ENCODE results near the gene SHTN1.

Gene SHTN1

DNA sequence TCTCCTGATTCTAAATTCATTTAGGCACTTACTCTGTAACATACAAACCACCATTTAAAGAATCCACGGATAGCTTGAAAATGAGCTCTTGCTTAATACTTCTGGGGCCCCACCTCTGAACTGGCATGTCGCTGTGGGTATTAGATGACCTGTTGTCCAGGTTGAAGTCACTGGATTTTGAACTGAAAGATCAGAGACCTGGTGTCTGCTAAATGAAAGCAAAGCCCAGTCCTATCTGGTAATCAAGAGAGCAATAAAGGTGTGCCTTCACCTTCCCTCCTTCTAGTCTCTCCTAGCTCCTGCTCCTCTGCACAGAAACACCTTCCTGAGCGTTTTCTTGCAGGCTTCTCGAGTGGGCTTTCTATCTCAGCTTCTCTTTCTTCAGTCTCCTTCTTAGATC, 151.3 kb downstream of the SHTN1 start:
- no peak overlapping the region for H3K27ac Mint-ChIP-seq
- H3K4me3 Mint-ChIP-seq = no peak overlapping the region
- peaks cover 4% of the 10 kb centered on the region for H3K4me1 Mint-ChIP-seq (ENCODE audit: low read depth)
- DNase-seq = no peak
- peaks cover 38% of the 10 kb centered on the region for H3K27me3 Mint-ChIP-seq
- H3K9me3 Mint-ChIP-seq = peaks cover 6% of the 10 kb centered on the region
- no peaks in the 10 kb centered on the region for H3K36me3 Mint-ChIP-seq (ENCODE audit: low read depth)

GRCh38 chr10:116853287-116853686, 151.7 kb downstream of the SHTN1 start:
- Mint-ChIP-seq H3K27ac (no peak overlapping the region), H3K27me3 (peaks cover 42% of the 10 kb centered on the region), H3K4me3 (no peak overlapping the region), H3K36me3 (ENCODE audit: low read depth) (no peaks in the 10 kb centered on the region), H3K9me3 (peaks cover 5% of the 10 kb centered on the region), H3K4me1 (ENCODE audit: low read depth) (peaks cover 7% of the 10 kb centered on the region)
- DNase-seq = no peak

DNA sequence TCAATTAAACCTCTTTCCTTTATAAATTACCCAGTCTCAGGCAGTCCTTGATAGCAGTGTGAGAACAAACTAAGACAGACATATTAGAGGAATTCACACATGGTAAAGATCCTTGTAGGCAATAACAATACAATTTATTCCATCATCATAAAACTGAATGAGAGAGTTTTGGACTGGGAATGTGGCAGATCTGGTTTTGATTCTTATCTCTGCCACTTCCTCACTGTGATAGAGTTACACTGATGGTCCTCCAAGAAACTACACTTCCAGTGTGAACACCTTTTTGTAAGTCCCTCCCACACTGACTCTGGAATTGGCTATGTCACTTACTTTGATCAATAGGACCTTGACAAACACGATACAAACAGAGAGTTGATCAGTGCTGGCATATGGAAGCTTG, 152.7 kb downstream of the SHTN1 start:
- Mint-ChIP-seq H3K4me3 (no peak overlapping the region), H3K27ac (no peak overlapping the region), H3K36me3 (ENCODE audit: low read depth) (no peaks in the 10 kb centered on the region), H3K4me1 (ENCODE audit: low read depth) (peaks cover 13% of the 10 kb centered on the region), H3K9me3 (no peaks in the 10 kb centered on the region), H3K27me3 (peaks cover 53% of the 10 kb centered on the region)
- no peak for DNase-seq

GRCh38 chr10:116850058-116850611, 154.9 kb downstream of the SHTN1 start:
- Mint-ChIP-seq H3K4me3 (no peak overlapping the region), H3K4me1 (ENCODE audit: low read depth) (peaks cover 13% of the 10 kb centered on the region), H3K27ac (no peak overlapping the region), H3K36me3 (ENCODE audit: low read depth) (no peaks in the 10 kb centered on the region), H3K27me3 (peaks cover 69% of the 10 kb centered on the region), H3K9me3 (no peaks in the 10 kb centered on the region)
- DNase-seq = no peak

GRCh38 chr10:116849248-116850057, 155.5 kb downstream of the SHTN1 start, which contains the start of gene ENO4:
ENO4 (plus strand) TSS chr10:116849499; CDS start chr10:116849567, 68 bp downstream.
- H3K27me3 Mint-ChIP-seq = peaks cover 69% of the 10 kb centered on the region
- DNase-seq = peak; percentile 37
- H3K4me1 Mint-ChIP-seq (ENCODE audit: low read depth) = peaks cover 13% of the 10 kb centered on the region
- no peaks in the 10 kb centered on the region for H3K9me3 Mint-ChIP-seq
- H3K4me3 Mint-ChIP-seq = peak within 1 kb of the TSS; percentile 49
- no peaks in the 10 kb centered on the region for H3K36me3 Mint-ChIP-seq (ENCODE audit: low read depth)
- no peak within 1 kb of the TSS for H3K27ac Mint-ChIP-seq

- H3K27ac Mint-ChIP-seq = no peak overlapping the region
- peaks cover 13% of the 10 kb centered on the region for H3K4me1 Mint-ChIP-seq (ENCODE audit: low read depth)
- H3K9me3 Mint-ChIP-seq = no peaks in the 10 kb centered on the region
- DNase-seq = no peak
- H3K36me3 Mint-ChIP-seq (ENCODE audit: low read depth) = no peaks in the 10 kb centered on the region
- peaks cover 69% of the 10 kb centered on the region for H3K27me3 Mint-ChIP-seq
- peak overlapping the region; percentile 49 for H3K4me3 Mint-ChIP-seq
These were observed 156.1 kb downstream of the SHTN1 start for GRCh38 chr10:116848944-116849247.

DNA sequence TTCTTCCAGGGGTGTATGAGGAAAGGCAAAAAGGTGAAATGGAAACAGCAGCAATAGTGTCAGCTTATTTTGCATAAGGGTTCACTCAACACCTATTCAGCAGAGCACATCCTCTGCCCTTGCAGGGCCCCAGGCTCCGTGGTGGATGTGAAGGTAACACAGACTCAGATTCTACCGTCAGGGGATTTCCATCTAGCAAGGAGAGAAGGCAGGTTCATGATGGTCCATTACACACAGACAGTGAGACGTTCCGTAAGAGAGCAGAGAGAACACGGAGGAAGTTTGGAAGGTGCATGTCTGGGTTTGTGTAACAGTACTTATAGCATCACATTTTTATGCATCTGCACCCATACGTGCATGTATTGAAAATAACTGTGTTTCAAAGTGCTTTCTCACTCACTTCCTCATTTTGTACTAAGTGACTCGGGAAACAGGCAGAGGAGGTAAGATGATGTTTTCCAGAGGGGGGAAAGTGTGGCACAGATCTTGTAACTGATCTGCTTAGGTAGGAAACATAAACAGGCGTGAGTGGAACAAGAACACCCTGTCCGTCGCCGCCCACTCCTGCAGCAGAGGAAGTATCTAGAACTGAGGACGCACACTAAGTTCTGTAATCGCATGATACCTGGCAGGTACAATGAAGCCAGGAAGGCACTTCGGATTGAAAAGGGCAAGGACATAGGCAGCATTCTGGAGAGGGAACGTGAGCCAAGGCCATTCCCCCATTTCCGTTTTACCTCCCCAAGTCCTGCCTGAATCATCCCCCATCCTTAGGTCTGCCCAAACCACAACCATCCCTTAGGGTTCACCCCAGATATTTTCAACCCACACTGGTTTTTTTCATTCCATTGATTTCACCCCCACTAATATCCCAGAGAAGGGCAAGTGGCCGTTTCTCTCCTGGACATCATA, 156.7 kb downstream of the SHTN1 start:
- peak overlapping the region; percentile 20 for H3K4me3 Mint-ChIP-seq
- H3K27ac Mint-ChIP-seq = no peak overlapping the region

GRCh38 chr10:116845823-116846222, 159.2 kb downstream of the SHTN1 start:
- H3K9me3 Mint-ChIP-seq = no peaks in the 10 kb centered on the region
- H3K4me3 Mint-ChIP-seq = no peak overlapping the region
- H3K36me3 Mint-ChIP-seq (ENCODE audit: low read depth) = no peaks in the 10 kb centered on the region
- no peak overlapping the region for H3K27ac Mint-ChIP-seq
- no peak for DNase-seq
- peaks cover 13% of the 10 kb centered on the region for H3K4me1 Mint-ChIP-seq (ENCODE audit: low read depth)
- H3K27me3 Mint-ChIP-seq = peaks cover 50% of the 10 kb centered on the region

More for the DNA sequence above, 156.7 kb downstream of the SHTN1 start:
- H3K9me3 Mint-ChIP-seq = no peaks in the 10 kb centered on the region
- H3K4me1 Mint-ChIP-seq (ENCODE audit: low read depth) = peaks cover 13% of the 10 kb centered on the region
- no peaks in the 10 kb centered on the region for H3K36me3 Mint-ChIP-seq (ENCODE audit: low read depth)
- H3K27me3 Mint-ChIP-seq = peaks cover 69% of the 10 kb centered on the region
- DNase-seq = no peak

GRCh38 chr10:116840389-116841075, 164.5 kb downstream of the SHTN1 start:
- Mint-ChIP-seq H3K36me3 (ENCODE audit: low read depth) (no peaks in the 10 kb centered on the region), H3K9me3 (no peaks in the 10 kb centered on the region), H3K4me3 (no peak overlapping the region), H3K27me3 (peaks cover 8% of the 10 kb centered on the region), H3K27ac (no peak overlapping the region), H3K4me1 (ENCODE audit: low read depth) (no peaks in the 10 kb centered on the region)
- no peak for DNase-seq

DNA sequence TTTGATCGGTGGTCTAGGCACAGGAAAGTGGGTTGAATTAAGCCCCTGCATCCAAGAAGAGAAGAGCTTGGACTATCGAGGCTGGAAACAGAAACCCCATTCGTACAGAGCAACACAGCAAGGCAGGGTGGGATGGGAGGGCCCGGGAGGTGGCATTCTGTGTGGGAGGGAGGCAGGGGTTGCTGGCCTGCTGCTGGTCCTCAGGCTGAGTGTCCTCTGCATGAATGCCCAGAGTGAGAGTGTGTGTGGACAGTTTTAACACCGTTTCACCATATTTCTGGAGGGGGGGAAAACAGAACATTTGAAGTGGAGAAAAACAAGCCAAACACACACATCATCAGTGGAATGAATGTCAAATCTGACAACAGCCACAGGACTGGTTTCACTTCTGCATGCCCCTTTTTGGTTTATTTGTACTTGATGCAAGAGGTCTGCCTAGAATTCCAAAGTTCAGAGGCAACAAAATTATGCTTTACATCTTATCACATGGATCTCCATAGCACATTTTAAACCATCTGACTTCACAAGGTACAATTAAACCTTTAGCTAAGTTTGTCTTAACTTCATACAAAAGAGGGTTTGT, 166.8 kb downstream of the SHTN1 start:
- Mint-ChIP-seq H3K27me3 (peaks cover 6% of the 10 kb centered on the region), H3K27ac (no peak overlapping the region), H3K36me3 (ENCODE audit: low read depth) (no peaks in the 10 kb centered on the region), H3K4me1 (ENCODE audit: low read depth) (no peaks in the 10 kb centered on the region), H3K4me3 (no peak overlapping the region), H3K9me3 (no peaks in the 10 kb centered on the region)
- DNase-seq = no peak

- Mint-ChIP-seq H3K36me3 (ENCODE audit: low read depth) (no peaks in the 10 kb centered on the region), H3K27me3 (peaks cover 9% of the 10 kb centered on the region), H3K4me3 (no peak overlapping the region), H3K9me3 (no peaks in the 10 kb centered on the region), H3K27ac (no peak overlapping the region), H3K4me1 (ENCODE audit: low read depth) (no peaks in the 10 kb centered on the region)
- DNase-seq = no peak
These were observed 168.0 kb downstream of the SHTN1 start for GRCh38 chr10:116836902-116837523.

GRCh38 chr10:116836083-116836482, 168.9 kb downstream of the SHTN1 start:
- H3K4me1 Mint-ChIP-seq (ENCODE audit: low read depth) = no peaks in the 10 kb centered on the region
- no peak for DNase-seq
- peaks cover 9% of the 10 kb centered on the region for H3K27me3 Mint-ChIP-seq
- H3K27ac Mint-ChIP-seq = no peak overlapping the region
- H3K9me3 Mint-ChIP-seq = no peaks in the 10 kb centered on the region
- H3K4me3 Mint-ChIP-seq = no peak overlapping the region
- H3K36me3 Mint-ChIP-seq (ENCODE audit: low read depth) = no peaks in the 10 kb centered on the region

DNA sequence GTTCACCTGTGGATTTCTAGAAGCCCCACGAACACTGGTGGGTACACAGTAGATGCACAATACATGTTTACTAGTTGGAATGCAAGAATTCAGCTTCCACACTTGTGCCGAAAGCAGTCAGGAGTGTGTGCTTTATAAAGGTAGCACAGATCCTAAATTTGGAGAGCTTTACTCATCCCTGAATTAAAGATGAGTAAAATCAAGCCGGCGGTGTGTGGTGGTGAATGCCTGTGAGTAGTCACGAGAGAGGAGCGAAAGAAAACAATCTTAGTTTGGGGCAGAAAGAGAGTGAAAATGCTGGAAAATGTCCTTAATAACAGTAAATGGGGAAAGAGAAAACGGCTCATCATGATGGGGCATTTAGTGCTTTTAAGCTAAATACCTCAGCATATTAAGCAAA, 169.3 kb downstream of the SHTN1 start:
- Mint-ChIP-seq H3K27me3 (peaks cover 9% of the 10 kb centered on the region), H3K4me1 (ENCODE audit: low read depth) (no peaks in the 10 kb centered on the region), H3K27ac (no peak overlapping the region), H3K4me3 (no peak overlapping the region), H3K9me3 (no peaks in the 10 kb centered on the region), H3K36me3 (ENCODE audit: low read depth) (no peaks in the 10 kb centered on the region)
- no peak for DNase-seq
